ENCODE results near the gene IDI1.
"Not testable (repeated sequence)": the region's sequence is repeated elsewhere in the genome, so short reads cannot be mapped to it uniquely, and the experiment has no call there.

The IDI1 gene

GRCh38 chr10:1074052-1074747 is 25.3 kb upstream of the IDI1 start:
- POLR2A ChIA-PET = no interaction called here
- CTCF ChIA-PET = interaction anchor here (0.6 kb wide), 1 partner anchor 445 kb away, joined by 3 read pairs; no protein-coding TSS in a partner anchor
- TF ChIP-seq TARDBP (IDR thresholded peaks at IDR 0.05) (no peak), SUZ12 (IDR thresholded peaks at IDR 0.05) (no peak), CTBP1 (IDR thresholded peaks at IDR 0.05; ENCODE audit: borderline replicate concordance) (no peak)
- no peak for DNase-seq (ENCODE audit: extremely low spot score)

- no peak for DNase-seq (ENCODE audit: extremely low spot score)
- ChIA-PET CTCF (no interaction called here), POLR2A (no interaction called here)
- no peak for TF ChIP-seq ARNT (IDR thresholded peaks at IDR 0.05)
- TF ChIP-seq PKNOX1 (IDR thresholded peaks at IDR 0.05) = no peak
- no peak for TF ChIP-seq SUZ12 (IDR thresholded peaks at IDR 0.05)
- no peak for TF ChIP-seq LEF1 (IDR thresholded peaks at IDR 0.05; ENCODE audit: borderline replicate concordance)
- no peak for TF ChIP-seq ELF4 (IDR thresholded peaks at IDR 0.05)
Observed at GRCh38 chr10:1070919-1071318, 22.0 kb upstream of the IDI1 start.

- CTCF ChIA-PET = no interaction called here
- TF ChIP-seq SUZ12 (IDR thresholded peaks at IDR 0.05) (no peak), PKNOX1 (IDR thresholded peaks at IDR 0.05) (no peak)
- POLR2A ChIA-PET = no interaction called here
- DNase-seq (ENCODE audit: extremely low spot score) = no peak
Observed at GRCh38 chr10:1068380-1069361, 19.8 kb upstream of the IDI1 start.

- DNase-seq (ENCODE audit: extremely low spot score); CTCF ChIA-PET; POLR2A ChIA-PET: not testable (repeated sequence)
Observed at GRCh38 chr10:1066734-1067133, 17.8 kb upstream of the IDI1 start.

GRCh38 chr10:1064964-1065247 is 16.0 kb upstream of the IDI1 start:
- TF ChIP-seq NFRKB (IDR thresholded peaks at IDR 0.05) (no peak), BHLHE40 (IDR thresholded peaks at IDR 0.05; ENCODE audit: borderline replicate concordance) (no peak), CTBP1 (IDR thresholded peaks at IDR 0.05; ENCODE audit: borderline replicate concordance) (no peak), SP1 (IDR thresholded peaks at IDR 0.05) (no peak), L3MBTL2 (conservative IDR thresholded peaks at IDR 0.05) (no peak), ARNT (IDR thresholded peaks at IDR 0.05) (no peak), FOXK2 (IDR thresholded peaks at IDR 0.05) (no peak), ELF4 (IDR thresholded peaks at IDR 0.05) (no peak), HDGF (IDR thresholded peaks at IDR 0.05; ENCODE audit: borderline replicate concordance) (no peak), PKNOX1 (IDR thresholded peaks at IDR 0.05) (no peak), FOXA1 (IDR thresholded peaks at IDR 0.05) (no peak), SUZ12 (IDR thresholded peaks at IDR 0.05) (no peak), ZNF384 (IDR thresholded peaks at IDR 0.05) (no peak), LEF1 (IDR thresholded peaks at IDR 0.05; ENCODE audit: borderline replicate concordance) (no peak), TARDBP (IDR thresholded peaks at IDR 0.05) (no peak)
- ChIA-PET POLR2A (no interaction called here), CTCF (interaction anchor here (0.6 to 0.7 kb wide), 2 partner anchors 15 to 27 kb away, joined by 3 read pairs; no protein-coding TSS in a partner anchor)
- DNase-seq (ENCODE audit: extremely low spot score) = no peak

- POLR2A ChIA-PET = no interaction called here
- no peak for DNase-seq (ENCODE audit: extremely low spot score)
- TF ChIP-seq ELF4 (IDR thresholded peaks at IDR 0.05) (no peak), NFRKB (IDR thresholded peaks at IDR 0.05) (no peak), ZNF384 (IDR thresholded peaks at IDR 0.05) (no peak), BHLHE40 (IDR thresholded peaks at IDR 0.05; ENCODE audit: borderline replicate concordance) (no peak), SUZ12 (IDR thresholded peaks at IDR 0.05) (no peak), FOXM1 (IDR thresholded peaks at IDR 0.05; ENCODE audit: borderline replicate concordance) (no peak), CTBP1 (IDR thresholded peaks at IDR 0.05; ENCODE audit: borderline replicate concordance) (no peak), L3MBTL2 (conservative IDR thresholded peaks at IDR 0.05) (no peak), SP1 (IDR thresholded peaks at IDR 0.05) (no peak), TARDBP (IDR thresholded peaks at IDR 0.05) (no peak), ARNT (IDR thresholded peaks at IDR 0.05) (no peak), LEF1 (IDR thresholded peaks at IDR 0.05; ENCODE audit: borderline replicate concordance) (no peak), HDGF (IDR thresholded peaks at IDR 0.05; ENCODE audit: borderline replicate concordance) (no peak), FOXK2 (IDR thresholded peaks at IDR 0.05) (no peak)
- CTCF ChIA-PET = no interaction called here
Observed at GRCh38 chr10:1063232-1063865, 14.4 kb upstream of the IDI1 start.

All from HEK293T (cell line).